Endothelial cell of umbilical vein (primary cell): ENCODE data around the gene MEPCE. TPM values are rescaled to one million over a fixed set of nuclear protein-coding genes. Genes with fewer than 3 reads are reported as not detected.
A peak's percentile ranks its signal among the peaks of the same experiment; 100 is the strongest.

ENCODE experiments used
- BruUV-seq: library from RNA; stranded (reverse); fragments of 400-500 nt; replicated peaks from 2 replicates; lab custom pipeline; 2021; lab: Mats Ljungman, UMichigan
- CTCF ChIA-PET: fragments of 300-600, 350-600 bp; sonication (Branson Sonifier 250); formaldehyde crosslinking; loops from one replicate; lab custom pipeline; 2021; ENCODE audit warnings: antibody characterized with exemption, inconsistent platforms; lab: Charles Lee
- POLR2A ChIA-PET: fragments of 300-600, 350-600 bp; sonication (Branson Sonifier 250); formaldehyde crosslinking; loops from one replicate; lab custom pipeline; 2021; ENCODE audit warnings: antibody characterized with exemption, inconsistent platforms; lab: Charles Lee
- DNase-seq: peaks from one replicate; pipeline ENCODE4 v3.0.0-alpha.2; 2011; ENCODE audit warnings: low read depth, low spot score
- FAIRE-seq: peaks from 2 replicates; lab custom pipeline; 2011; peaks lifted over from hg19 to GRCh38; lab: Jason Lieb, UNC
- H2AFZ ChIP-seq: 2 replicates; pipeline ENCODE4 v1.6.0; 2012; ENCODE audit warnings: low read depth, low read length, control low read depth, inconsistent platforms
- H3K27ac ChIP-seq: 2 replicates; pipeline ENCODE4 v1.5.1; 2011; ENCODE audit warnings: low read depth, mild to moderate bottlenecking, control low read depth, low read length, moderate library complexity; ENCODE audit not compliant: insufficient read depth
- H3K27me3 ChIP-seq, 2 experiments: 2 replicates each; pipeline versions ENCODE4 v1.6.0 to v1.6.1; 2011; ENCODE audit warnings: low read length in 2 of 2, mixed read lengths in 1 of 2; ENCODE audit not compliant: control insufficient read depth in 2 of 2, insufficient read depth in 2 of 2
- H3K36me3 ChIP-seq, 2 experiments: 2 replicates in 1 of 2; 3 replicates in 1 of 2; pipeline ENCODE4 v1.5.1; 2011; ENCODE audit warnings: low read length in 2 of 2, mild to moderate bottlenecking in 1 of 2, moderate library complexity in 1 of 2; ENCODE audit not compliant: control insufficient read depth in 2 of 2, insufficient read depth in 2 of 2; ENCODE audit errors: extremely low read depth in 1 of 2
- H3K4me1 ChIP-seq: 3 replicates; pipeline ENCODE4 v1.5.1; 2011; ENCODE audit warnings: mild to moderate bottlenecking, low read length; ENCODE audit not compliant: control insufficient read depth, insufficient read depth; ENCODE audit errors: extremely low read depth
- H3K4me2 ChIP-seq: 2 replicates; pipeline ENCODE4 v1.6.1; 2011; ENCODE audit warnings: low read length, control low read depth, mixed read lengths; ENCODE audit not compliant: insufficient read depth
- H3K4me3 ChIP-seq, 3 experiments: fragments of 200-600 bp in 1 of 3; sonication (generic), shearing (Covaris generic) in 1 of 3; replicated peaks in 1 of 3; 2 replicates each; pipeline ENCODE4 v1.5.1; 2011 to 2016; ENCODE audit warnings: control low read depth in 3 of 3, low read length in 3 of 3, mild to moderate bottlenecking in 2 of 3, inconsistent platforms in 1 of 3, low read depth in 1 of 3, moderate library complexity in 1 of 3; ENCODE audit not compliant: insufficient read depth in 1 of 3
- H3K79me2 ChIP-seq: 2 replicates; pipeline ENCODE4 v1.6.0; 2012; ENCODE audit warnings: low read length, inconsistent platforms; ENCODE audit not compliant: control insufficient read depth, insufficient read depth
- H3K9ac ChIP-seq: replicated peaks from 2 replicates; pipeline ENCODE3; 2011; ENCODE audit warnings: low read length, control low read depth; ENCODE audit not compliant: insufficient read depth; ENCODE audit errors: extremely low read depth
- H3K9me1 ChIP-seq: replicated peaks from 3 replicates; pipeline ENCODE4 v1.6.0; 2011; ENCODE audit warnings: mild to moderate bottlenecking, low read length; ENCODE audit not compliant: control insufficient read depth, insufficient read depth; ENCODE audit errors: extremely low read depth
- H3K9me3 ChIP-seq: replicated peaks from 2 replicates; pipeline ENCODE4 v1.5.1; 2012; ENCODE audit warnings: low read length, inconsistent platforms; ENCODE audit not compliant: control insufficient read depth, insufficient read depth
- H4K20me1 ChIP-seq: replicated peaks from 2 replicates; pipeline ENCODE3; 2011; ENCODE audit warnings: mild to moderate bottlenecking, low read length; ENCODE audit not compliant: control insufficient read depth, insufficient read depth; ENCODE audit errors: extremely low read depth
- GATA2 ChIP-seq: IDR thresholded peaks from 2 replicates; pipeline ENCODE4 v1.7.0; 2011; ENCODE audit warnings: low read depth, mild to moderate bottlenecking, moderate library complexity, mixed read lengths, low read length; ENCODE audit not compliant: insufficient read length, insufficient read depth
- MAX ChIP-seq: IDR thresholded peaks from 2 replicates; pipeline ENCODE4 v1.6.1; 2011; ENCODE audit not compliant: insufficient read depth, insufficient read length
- POLR2A ChIP-seq: IDR thresholded peaks from 2 replicates; pipeline ENCODE4 v1.6.1; 2012; ENCODE audit warnings: low read depth, mild to moderate bottlenecking, control low read depth, low read length
- POLR2AphosphoS5 ChIP-seq: IDR thresholded peaks from 2 replicates; pipeline ENCODE4 v1.6.1; 2012; ENCODE audit warnings: low read depth, mild to moderate bottlenecking, control low read depth, low read length, moderate library complexity; ENCODE audit not compliant: insufficient read depth
- dilution Hi-C: fragments of 300-500 bp; cut with MboI; formaldehyde crosslinking; loops from one replicate; pipeline ENCODE4 v1.15.0; 2019; ENCODE audit warnings: low sequenced_read_pairs; ENCODE audit not compliant: extremely low pct_ligation_motif_present
- intact Hi-C: fragments of 100-400 bp; cut with micrococcal nuclease; formaldehyde crosslinking; loops from one replicate; pipeline ENCODE4 v1.10.0; 2022
- polyA plus RNA-seq, 4 experiments: library from polyadenylated mRNA; depleted of rRNA in 3 of 4; stranded (reverse) in 3 of 4; unstranded in 1 of 4; fragments of >200 nt; gene quantifications; 2 replicates each; pipeline versions ENCODE4 v1.2.1 to v1.2.3, GENCODE V29; 2011 to 2012; ENCODE audit warnings: missing spikeins in 1 of 4
- total RNA-seq: library from RNA; stranded (reverse); gene quantifications from 2 replicates; pipeline ENCODE4 v1.2.3, GENCODE V29; 2021

MEPCE gene
- total and polyA plus RNA-seq, 2 donors (not counting 3 experiments of a cell fraction or from before 2014, with no cell fraction given) = 23.3 to 45.8 TPM

- peak; percentile 96 for DNase-seq
Observed at GRCh38 chr7:100428199-100428966, 1.2 kb upstream of the MEPCE start, which contains the start of gene ZCWPW1. TSS of gene ZCWPW1 (minus strand) at chr7:100428703. CDS start at chr7:100420649, 8,054 bp downstream.

More at GRCh38 chr7:100428199-100428966, 1.2 kb upstream of the MEPCE start, which contains the start of gene ZCWPW1:
- no peaks in the 10 kb centered on the region for H3K27me3 ChIP-seq
- peak within 1 kb of the TSS; percentile 92 for H3K9ac ChIP-seq
- dilution Hi-C loops = no loop called here
- POLR2A ChIA-PET = interaction anchor here (0.6 to 3.1 kb wide), 25 partner anchors 8 to 302 kb away, joined by 3 to 59 read pairs (median 5); partner anchors contain the start of genes FBXO24, LRCH4, MBLAC1 and MOSPD3
- intact Hi-C loops = loop anchor here (1.0 to 2.0 kb wide), 2 partner anchors 8 to 50 kb away; partner anchors contain the start of genes PPP1R35 and TSC22D4
- CTCF ChIA-PET = interaction anchor here (0.6 to 2.1 kb wide), 6 partner anchors 10 to 55 kb away, joined by 3 to 10 read pairs (median 5); partner anchors contain the start of gene NYAP1
- H3K79me2 ChIP-seq = peaks cover 31% of the 10 kb centered on the region
- no peaks in the 10 kb centered on the region for H3K9me1 ChIP-seq
- FAIRE-seq = peak; percentile 98
- peak within 1 kb of the TSS; percentile 38 for H2AFZ ChIP-seq
- peak within 1 kb of the TSS; percentile 56 for H3K4me2 ChIP-seq
- no peaks in the 10 kb centered on the region for H3K9me3 ChIP-seq
- peaks cover 0 to 11% of the 10 kb centered on the region in 2 experiments for H3K36me3 ChIP-seq
- peaks cover 19% of the 10 kb centered on the region for H3K4me1 ChIP-seq
- TSS peak; percentile 83 for BruUV-seq
- peak; percentile 95 for TF ChIP-seq MAX
- no peak for TF ChIP-seq GATA2
- TF ChIP-seq POLR2AphosphoS5 = peak; percentile 99
- peak; percentile 99 for TF ChIP-seq POLR2A
- H4K20me1 ChIP-seq = no peaks in the 10 kb centered on the region
- H3K27ac ChIP-seq = peak within 1 kb of the TSS; percentile 89
- peak within 1 kb of the TSS; percentile 55 to 80 (median 69) for H3K4me3 ChIP-seq
